DND-41 (cell line): ENCODE data around the gene SCAF1.

Source experiments
- ATAC-seq: fragments of 200-7000 bp; cut with Tn5 transposase; 3 replicates; pipeline ENCODE4 v1.9.1; 2021; ENCODE audit warnings: low read depth; ENCODE audit not compliant: insufficient read depth
- DNase-seq: peaks from one replicate; pipeline ENCODE4 v3.0.0-alpha.2; 2020
- H2AFZ ChIP-seq: 2 replicates; pipeline ENCODE4 v1.6.0; 2012; ENCODE audit warnings: low read depth, low read length
- H3K27ac ChIP-seq: 2 replicates; pipeline ENCODE4 v1.5.1; 2012; ENCODE audit warnings: low read length, inconsistent platforms
- H3K27me3 ChIP-seq: fragments of 200-600 bp; sonication (generic); 2 replicates; pipeline ENCODE4 v1.6.0; 2012; ENCODE audit warnings: low read length, mild to moderate bottlenecking, inconsistent platforms; ENCODE audit not compliant: insufficient read depth, poor library complexity
- H3K36me3 ChIP-seq: 2 replicates; pipeline ENCODE4 v1.5.1; 2012; ENCODE audit warnings: low read length, inconsistent platforms; ENCODE audit not compliant: insufficient read depth
- H3K4me1 ChIP-seq: 2 replicates; pipeline ENCODE4 v1.5.1; 2012; ENCODE audit warnings: mild to moderate bottlenecking, low read length; ENCODE audit not compliant: insufficient read depth
- H3K4me2 ChIP-seq: 2 replicates; pipeline ENCODE4 v1.6.0; 2012; ENCODE audit warnings: mild to moderate bottlenecking, moderate library complexity, low read length, inconsistent platforms; ENCODE audit not compliant: insufficient read depth
- H3K4me3 ChIP-seq, 2 experiments: fragments of 200-600 bp in 1 of 2; shearing (Covaris generic) in 1 of 2; 2 replicates each; pipeline ENCODE4 v1.5.1; 2012 to 2016; ENCODE audit warnings: inconsistent platforms in 2 of 2, low read length in 2 of 2, mild to moderate bottlenecking in 2 of 2, low read depth in 1 of 2, moderate library complexity in 1 of 2
- H3K79me2 ChIP-seq: 2 replicates; pipeline ENCODE4 v1.6.0; 2012; ENCODE audit warnings: low read length, inconsistent platforms; ENCODE audit not compliant: insufficient read depth
- H3K9ac ChIP-seq: 2 replicates; pipeline ENCODE4 v1.6.0; 2012; ENCODE audit warnings: low read depth, mild to moderate bottlenecking, inconsistent platforms, low read length, moderate library complexity
- H3K9me3 ChIP-seq: 2 replicates; pipeline ENCODE4 v1.5.1; 2012; ENCODE audit warnings: low read length, moderate library complexity, mild to moderate bottlenecking, inconsistent platforms; ENCODE audit not compliant: insufficient read depth, severe bottlenecking
- H4K20me1 ChIP-seq: 2 replicates; pipeline ENCODE4 v1.6.0; 2012; ENCODE audit warnings: low read length; ENCODE audit not compliant: insufficient read depth
- CTCF ChIP-seq: IDR thresholded peaks from 2 replicates; pipeline ENCODE4 v1.5.1; 2012; ENCODE audit warnings: borderline replicate concordance, low read length, moderate library complexity, mild to moderate bottlenecking; ENCODE audit not compliant: poor library complexity, severe bottlenecking; ENCODE audit errors: extremely low read depth
- EZH2 ChIP-seq: IDR thresholded peaks from 3 replicates; pipeline ENCODE4 v1.6.1; 2012; ENCODE audit warnings: borderline replicate concordance, low read depth, mild to moderate bottlenecking, moderate library complexity, low read length, inconsistent platforms; ENCODE audit not compliant: severe bottlenecking

Gene SCAF1

GRCh38 chr19:49683814-49684250 lies 41.8 kb downstream of the SCAF1 start:
- ATAC-seq (no peak), DNase-seq (no peak)
- no peak overlapping the region for H3K4me2 ChIP-seq
- peaks cover 45% of the 10 kb centered on the region for H3K79me2 ChIP-seq
- no peak overlapping the region for H3K9ac ChIP-seq
- TF ChIP-seq EZH2: no peak
- TF ChIP-seq CTCF: no peak
- peaks cover 91% of the 10 kb centered on the region for H3K36me3 ChIP-seq
- no peak overlapping the region for H3K4me3 ChIP-seq
- H2AFZ ChIP-seq: no peak overlapping the region
- peaks cover 83% of the 10 kb centered on the region for H4K20me1 ChIP-seq
- H3K27ac ChIP-seq: no peak overlapping the region
- H3K27me3 ChIP-seq: no peaks in the 10 kb centered on the region
- no peaks in the 10 kb centered on the region for H3K9me3 ChIP-seq
- H3K4me1 ChIP-seq: peaks cover 22% of the 10 kb centered on the region

DNA sequence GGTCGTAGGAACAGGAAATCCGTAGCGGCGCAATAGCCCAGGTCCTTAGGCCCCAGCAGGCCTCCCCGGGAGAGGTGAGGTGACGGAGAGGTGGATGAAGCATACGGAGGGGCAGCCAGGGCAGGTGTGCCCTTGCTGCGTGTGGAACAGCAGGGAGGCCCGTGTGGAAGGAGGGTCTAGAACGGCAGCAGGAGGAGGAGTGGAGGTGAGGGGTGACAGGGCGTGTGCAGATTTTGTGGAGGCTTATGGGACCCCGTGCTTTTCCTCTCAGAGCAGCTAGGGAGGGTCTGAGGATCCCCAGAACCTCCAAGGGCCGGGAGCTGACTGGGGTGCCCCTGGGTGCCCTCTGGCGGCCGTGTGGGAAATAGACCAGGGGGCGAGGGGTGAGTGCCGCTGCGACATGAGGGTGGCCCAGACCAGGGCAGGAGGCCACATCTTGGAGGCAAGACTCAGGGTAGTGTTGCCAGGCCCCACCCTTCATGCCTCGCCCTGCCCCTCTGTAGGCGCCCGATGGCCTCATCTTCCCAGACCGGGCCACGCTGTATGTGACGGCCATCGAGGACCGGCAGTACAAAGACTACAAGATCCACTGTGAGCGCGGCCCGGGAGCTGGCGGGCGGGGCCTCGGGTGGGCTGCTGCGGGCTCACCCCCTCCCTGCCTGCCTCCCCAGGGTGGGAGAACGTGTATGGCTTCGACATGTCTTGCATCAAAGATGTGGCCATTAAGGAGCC lies 42.4 kb downstream of the SCAF1 start:
- H3K9ac ChIP-seq: no peak overlapping the region
- H4K20me1 ChIP-seq: peaks cover 80% of the 10 kb centered on the region
- H3K9me3 ChIP-seq: no peaks in the 10 kb centered on the region
- H3K79me2 ChIP-seq: peaks cover 40% of the 10 kb centered on the region
- TF ChIP-seq EZH2 (no peak), CTCF (peak; percentile 56)
- H3K4me2 ChIP-seq: no peak overlapping the region
- H3K4me3 ChIP-seq: no peak overlapping the region
- H3K27ac ChIP-seq: no peak overlapping the region
- H2AFZ ChIP-seq: no peak overlapping the region
- ATAC-seq (peak; percentile 34; the same call in 2 of the 3 replicates), DNase-seq (no peak)
- peaks cover 17% of the 10 kb centered on the region for H3K4me1 ChIP-seq
- H3K36me3 ChIP-seq: peaks cover 91% of the 10 kb centered on the region
- no peaks in the 10 kb centered on the region for H3K27me3 ChIP-seq

DNA sequence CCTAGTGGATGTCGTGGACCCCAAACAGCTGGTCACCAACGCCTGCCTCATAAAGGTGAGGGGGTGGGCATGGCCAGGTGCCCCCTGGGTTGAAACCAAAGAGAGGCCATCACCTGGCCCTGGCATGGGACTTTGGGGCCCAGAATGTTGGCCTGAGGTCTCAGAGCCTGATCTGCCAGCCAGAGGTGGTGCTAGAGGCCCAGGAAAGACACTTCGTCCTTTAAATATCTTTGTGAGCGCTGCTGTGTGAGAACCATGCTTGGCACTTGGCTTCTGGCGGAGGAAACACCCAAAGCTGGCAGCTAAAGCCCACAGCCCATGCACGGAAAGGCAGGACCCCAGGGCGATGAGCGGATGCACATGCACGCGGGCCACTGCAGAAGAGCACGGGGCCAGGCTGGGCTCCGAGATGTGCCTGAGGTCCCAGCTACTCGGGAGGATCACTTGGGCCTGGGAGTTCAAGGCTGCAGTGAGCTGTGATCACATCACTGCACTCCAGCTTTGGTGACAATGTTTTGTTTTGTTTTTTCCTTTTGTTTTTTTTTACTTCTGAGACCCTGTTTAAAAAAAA lies 43.1 kb downstream of the SCAF1 start:
- H3K36me3 ChIP-seq: peaks cover 88% of the 10 kb centered on the region
- H3K27ac ChIP-seq: no peak overlapping the region

More for the DNA sequence above, 43.1 kb downstream of the SCAF1 start:
- H3K79me2 ChIP-seq: peaks cover 33% of the 10 kb centered on the region
- ATAC-seq (no peak), DNase-seq (no peak)
- no peak overlapping the region for H3K4me3 ChIP-seq
- H3K9ac ChIP-seq: no peak overlapping the region
- H2AFZ ChIP-seq: no peak overlapping the region
- no peaks in the 10 kb centered on the region for H3K27me3 ChIP-seq
- no peaks in the 10 kb centered on the region for H3K9me3 ChIP-seq
- TF ChIP-seq EZH2 (no peak), CTCF (no peak)
- peaks cover 74% of the 10 kb centered on the region for H4K20me1 ChIP-seq
- H3K4me2 ChIP-seq: no peak overlapping the region
- H3K4me1 ChIP-seq: peaks cover 10% of the 10 kb centered on the region
